ENCODE measurements around the gene NOD1.

The NOD1 gene

DNA sequence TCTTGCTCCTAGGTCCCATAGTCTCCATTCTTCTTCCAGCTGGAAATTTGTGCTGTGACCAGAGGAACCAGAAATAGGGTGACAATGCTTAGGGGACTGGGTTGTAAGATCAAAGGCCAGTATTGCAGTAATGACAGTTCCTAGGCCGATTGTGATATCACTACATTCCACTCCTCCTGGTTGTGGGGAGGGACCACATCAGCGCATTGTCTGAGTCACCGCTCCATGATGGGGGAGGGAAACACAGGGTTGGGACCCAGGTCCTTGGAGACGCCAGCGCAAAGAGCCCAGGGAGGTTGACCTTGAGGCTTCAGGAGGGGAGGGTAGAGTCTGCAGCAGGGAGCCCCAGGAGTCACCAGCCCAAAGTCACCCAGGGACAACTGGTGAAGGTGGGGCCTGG is 46.8 kb upstream of the NOD1 start:
- ATAC-seq = no peak
- no peak for TF ChIP-seq RARB (CRISPR knock-in tag; IDR thresholded peaks at IDR 0.05)
- TF ChIP-seq, protein P1, sequence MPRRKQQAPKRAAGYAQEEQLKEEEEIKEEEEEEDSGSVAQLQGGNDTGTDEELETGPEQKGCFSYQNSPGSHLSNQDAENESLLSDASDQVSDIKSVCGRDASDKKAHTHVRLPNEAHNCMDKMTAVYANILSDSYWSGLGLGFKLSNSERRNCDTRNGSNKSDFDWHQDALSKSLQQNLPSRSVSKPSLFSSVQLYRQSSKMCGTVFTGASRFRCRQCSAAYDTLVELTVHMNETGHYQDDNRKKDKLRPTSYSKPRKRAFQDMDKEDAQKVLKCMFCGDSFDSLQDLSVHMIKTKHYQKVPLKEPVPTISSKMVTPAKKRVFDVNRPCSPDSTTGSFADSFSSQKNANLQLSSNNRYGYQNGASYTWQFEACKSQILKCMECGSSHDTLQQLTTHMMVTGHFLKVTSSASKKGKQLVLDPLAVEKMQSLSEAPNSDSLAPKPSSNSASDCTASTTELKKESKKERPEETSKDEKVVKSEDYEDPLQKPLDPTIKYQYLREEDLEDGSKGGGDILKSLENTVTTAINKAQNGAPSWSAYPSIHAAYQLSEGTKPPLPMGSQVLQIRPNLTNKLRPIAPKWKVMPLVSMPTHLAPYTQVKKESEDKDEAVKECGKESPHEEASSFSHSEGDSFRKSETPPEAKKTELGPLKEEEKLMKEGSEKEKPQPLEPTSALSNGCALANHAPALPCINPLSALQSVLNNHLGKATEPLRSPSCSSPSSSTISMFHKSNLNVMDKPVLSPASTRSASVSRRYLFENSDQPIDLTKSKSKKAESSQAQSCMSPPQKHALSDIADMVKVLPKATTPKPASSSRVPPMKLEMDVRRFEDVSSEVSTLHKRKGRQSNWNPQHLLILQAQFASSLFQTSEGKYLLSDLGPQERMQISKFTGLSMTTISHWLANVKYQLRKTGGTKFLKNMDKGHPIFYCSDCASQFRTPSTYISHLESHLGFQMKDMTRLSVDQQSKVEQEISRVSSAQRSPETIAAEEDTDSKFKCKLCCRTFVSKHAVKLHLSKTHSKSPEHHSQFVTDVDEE (CRISPR knock-in tag; IDR thresholded peaks at IDR 0.05) = no peak
- no peak for TF ChIP-seq ZFP30 (CRISPR knock-in tag; IDR thresholded peaks at IDR 0.05)
- no peak for TF ChIP-seq TOX (CRISPR knock-in tag; IDR thresholded peaks at IDR 0.05; ENCODE audit: borderline replicate concordance)
- TF ChIP-seq TCF4 (CRISPR knock-in tag; IDR thresholded peaks at IDR 0.05; ENCODE audit: borderline replicate concordance) = no peak
- TF ChIP-seq ZC3H10 (CRISPR knock-in tag; IDR thresholded peaks at IDR 0.05) = no peak
- TF ChIP-seq, protein P2, sequence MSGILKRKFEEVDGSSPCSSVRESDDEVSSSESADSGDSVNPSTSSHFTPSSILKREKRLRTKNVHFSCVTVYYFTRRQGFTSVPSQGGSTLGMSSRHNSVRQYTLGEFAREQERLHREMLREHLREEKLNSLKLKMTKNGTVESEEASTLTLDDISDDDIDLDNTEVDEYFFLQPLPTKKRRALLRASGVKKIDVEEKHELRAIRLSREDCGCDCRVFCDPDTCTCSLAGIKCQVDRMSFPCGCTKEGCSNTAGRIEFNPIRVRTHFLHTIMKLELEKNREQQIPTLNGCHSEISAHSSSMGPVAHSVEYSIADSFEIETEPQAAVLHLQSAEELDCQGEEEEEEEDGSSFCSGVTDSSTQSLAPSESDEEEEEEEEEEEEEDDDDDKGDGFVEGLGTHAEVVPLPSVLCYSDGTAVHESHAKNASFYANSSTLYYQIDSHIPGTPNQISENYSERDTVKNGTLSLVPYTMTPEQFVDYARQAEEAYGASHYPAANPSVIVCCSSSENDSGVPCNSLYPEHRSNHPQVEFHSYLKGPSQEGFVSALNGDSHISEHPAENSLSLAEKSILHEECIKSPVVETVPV (CRISPR knock-in tag; IDR thresholded peaks at IDR 0.05) = no peak
- no peak for TF ChIP-seq ISL1 (CRISPR knock-in tag; IDR thresholded peaks at IDR 0.05)
- no peak for TF ChIP-seq PPARA (CRISPR knock-in tag; IDR thresholded peaks at IDR 0.05; ENCODE audit: borderline replicate concordance)
- TF ChIP-seq ARNTL (CRISPR knock-in tag; IDR thresholded peaks at IDR 0.05; ENCODE audit: borderline replicate concordance, low read depth) = no peak
- TF ChIP-seq OSR1 (CRISPR knock-in tag; IDR thresholded peaks at IDR 0.05) = no peak
- TF ChIP-seq BACH2 (CRISPR knock-in tag; IDR thresholded peaks at IDR 0.05; ENCODE audit: borderline replicate concordance) = no peak
- TF ChIP-seq, protein P3, sequence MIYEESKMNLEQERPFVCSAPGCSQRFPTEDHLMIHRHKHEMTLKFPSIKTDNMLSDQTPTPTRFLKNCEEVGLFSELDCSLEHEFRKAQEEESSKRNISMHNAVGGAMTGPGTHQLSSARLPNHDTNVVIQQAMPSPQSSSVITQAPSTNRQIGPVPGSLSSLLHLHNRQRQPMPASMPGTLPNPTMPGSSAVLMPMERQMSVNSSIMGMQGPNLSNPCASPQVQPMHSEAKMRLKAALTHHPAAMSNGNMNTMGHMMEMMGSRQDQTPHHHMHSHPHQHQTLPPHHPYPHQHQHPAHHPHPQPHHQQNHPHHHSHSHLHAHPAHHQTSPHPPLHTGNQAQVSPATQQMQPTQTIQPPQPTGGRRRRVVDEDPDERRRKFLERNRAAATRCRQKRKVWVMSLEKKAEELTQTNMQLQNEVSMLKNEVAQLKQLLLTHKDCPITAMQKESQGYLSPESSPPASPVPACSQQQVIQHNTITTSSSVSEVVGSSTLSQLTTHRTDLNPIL (CRISPR knock-in tag; IDR thresholded peaks at IDR 0.05; ENCODE audit: low read depth) = no peak
- no peak for TF ChIP-seq ZNF8 (CRISPR knock-in tag; IDR thresholded peaks at IDR 0.05)
- no peak for TF ChIP-seq ZNF565 (CRISPR knock-in tag; conservative IDR thresholded peaks at IDR 0.05; ENCODE audit: low read depth)

DNA sequence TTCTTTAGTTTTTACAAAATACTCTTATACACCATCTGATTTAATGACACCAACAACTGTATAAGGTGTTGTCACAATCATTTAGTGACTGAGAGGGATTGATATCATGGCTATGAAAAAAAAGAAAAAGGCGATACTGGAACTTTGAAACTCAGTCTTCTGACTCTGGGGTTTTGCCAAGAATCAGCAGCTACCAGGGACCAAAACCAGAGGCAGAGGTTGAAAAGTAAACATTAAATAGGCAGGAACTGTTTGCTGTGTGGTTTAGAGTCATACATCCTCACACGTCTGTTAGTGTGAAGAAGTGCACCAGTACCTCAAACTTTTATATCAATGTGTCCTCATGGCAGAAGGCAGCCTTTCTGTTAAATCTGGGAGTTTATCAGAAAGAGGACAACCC is 46.0 kb upstream of the NOD1 start:
- no peak for TF ChIP-seq TCF4 (CRISPR knock-in tag; IDR thresholded peaks at IDR 0.05; ENCODE audit: borderline replicate concordance)
- ATAC-seq = no peak

DNA sequence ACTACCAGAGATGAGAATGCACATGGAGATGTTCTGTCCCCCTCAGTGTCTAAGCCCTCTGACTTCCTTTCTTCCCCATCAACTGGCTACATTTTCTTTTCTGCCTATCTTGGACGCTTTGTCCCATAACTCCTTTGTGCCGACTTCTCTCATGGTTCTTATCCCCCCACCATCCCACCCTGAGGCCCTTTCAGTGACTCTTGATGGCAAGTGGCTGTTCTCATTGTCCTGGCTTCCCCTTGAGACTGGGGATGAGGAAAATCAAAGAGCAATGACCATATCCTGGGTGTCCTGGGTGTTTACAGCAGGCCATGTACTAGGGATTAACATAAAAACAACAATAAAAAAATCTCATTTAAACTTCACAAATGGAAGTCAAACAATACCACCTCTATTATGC is 44.9 kb upstream of the NOD1 start:
- ATAC-seq = no peak
- TF ChIP-seq ESRRG (CRISPR knock-in tag; IDR thresholded peaks at IDR 0.05) (no peak), GLIS3 (CRISPR knock-in tag; IDR thresholded peaks at IDR 0.05) (no peak), ISL1 (CRISPR knock-in tag; IDR thresholded peaks at IDR 0.05) (no peak), BACH2 (CRISPR knock-in tag; IDR thresholded peaks at IDR 0.05; ENCODE audit: borderline replicate concordance) (no peak), ZFP30 (CRISPR knock-in tag; IDR thresholded peaks at IDR 0.05) (no peak), PPARA (CRISPR knock-in tag; IDR thresholded peaks at IDR 0.05; ENCODE audit: borderline replicate concordance) (no peak), SNAI2 (CRISPR knock-in tag; IDR thresholded peaks at IDR 0.05) (no peak), TOX (CRISPR knock-in tag; IDR thresholded peaks at IDR 0.05; ENCODE audit: borderline replicate concordance) (no peak), ZC3H10 (CRISPR knock-in tag; IDR thresholded peaks at IDR 0.05) (no peak), TCF4 (CRISPR knock-in tag; IDR thresholded peaks at IDR 0.05; ENCODE audit: borderline replicate concordance) (no peak), ARNTL (CRISPR knock-in tag; IDR thresholded peaks at IDR 0.05; ENCODE audit: borderline replicate concordance, low read depth) (no peak), CSDC2 (CRISPR knock-in tag; IDR thresholded peaks at IDR 0.05) (no peak)
- TF ChIP-seq, protein P1 (CRISPR knock-in tag; IDR thresholded peaks at IDR 0.05) = no peak
- TF ChIP-seq, protein P3 (CRISPR knock-in tag; IDR thresholded peaks at IDR 0.05; ENCODE audit: low read depth) = no peak
